ENCODE measurements around the gene SLCO1A2. TPM values are rescaled to one million over a fixed set of nuclear protein-coding genes. Genes with fewer than 3 reads are reported as not detected.

The SLCO1A2 gene
- total and polyA plus RNA-seq, 2 of the 8 experiments (the other 6 are each of a cell fraction or from before 2014, with no cell fraction given) = 2.9 to 5.1 TPM

DNA sequence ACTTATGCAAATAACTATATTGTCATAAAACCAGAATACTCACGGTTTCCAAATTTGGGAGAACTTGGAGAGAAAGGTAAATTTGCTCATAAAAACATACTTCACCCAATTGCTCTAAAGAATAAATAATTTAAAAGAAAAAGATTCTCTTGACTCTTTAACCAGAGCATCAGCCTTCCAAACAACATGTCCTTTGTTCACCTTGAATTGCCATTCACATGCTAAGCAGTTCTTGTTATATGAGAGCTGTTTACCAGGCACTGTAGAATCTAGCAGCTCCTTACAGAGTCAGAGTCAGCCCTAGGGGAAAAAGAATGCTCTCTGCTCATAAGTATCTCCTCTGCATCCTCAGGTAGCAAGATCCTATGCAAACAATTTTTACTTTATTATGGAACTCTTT is 10.2 kb downstream of the SLCO1A2 start:
- Histone ChIP-seq H3K79me1 (ENCODE audit: low read depth, low read length) (no peaks in the 10 kb centered on the region), H2BK120ac (replicated peaks; ENCODE audit: low read depth, low read length) (no peak overlapping the region), H2BK15ac (ENCODE audit: low read length) (no peak overlapping the region), H3K18ac (ENCODE audit: extremely low read depth, low read length) (no peak overlapping the region; the same call in 1 of the 2 replicates), H3K14ac (ENCODE audit: insufficient read length) (no peak overlapping the region), H3K4me1 (replicated peaks in 1 of 4; ENCODE audit: control insufficient read depth in 3 of 4, insufficient read depth in 4 of 4, low read length in 3 of 4) (peaks cover 0 to 9% (median 4%) of the 10 kb centered on the region in 4 experiments; a peak in 3 of 7 replicates), H3K23me2 (ENCODE audit: low read depth, low read length) (no peaks in the 10 kb centered on the region; the same call in 1 of the 2 replicates), H4K91ac (replicated peaks; ENCODE audit: insufficient read length, low read length) (no peak overlapping the region), H3K79me2 (ENCODE audit: control insufficient read depth in 1 of 2, insufficient read depth in 2 of 2, low read length in 2 of 2) (no peaks in the 10 kb centered on the region), H2BK12ac (ENCODE audit: low read depth, low read length) (no peak overlapping the region; the same call in 1 of the 2 replicates), H3K27me3 (replicated peaks in 1 of 4; ENCODE audit: control insufficient read depth in 3 of 4, extremely low read depth in 1 of 4, insufficient read depth in 3 of 4, low read length in 3 of 4) (no peaks in the 10 kb centered on the region), H4K5ac (ENCODE audit: insufficient read length, low read depth, low read length) (peak overlapping the region; percentile 75), H4K20me1 (replicated peaks in 1 of 2; ENCODE audit: control insufficient read depth in 1 of 2, insufficient read depth in 2 of 2, low read length in 2 of 2) (no peaks in the 10 kb centered on the region), H3K4me3 (ENCODE audit: extremely low read depth in 1 of 4, insufficient read depth in 2 of 4, low read depth in 3 of 4, low read length in 4 of 4) (peak overlapping the region in 1 of 4 experiments; percentile 25; a peak in 1 of 8 replicates), H2BK5ac (ENCODE audit: low read depth, low read length) (peak overlapping the region; percentile 90; the same call in 1 of the 2 replicates), H3K9ac (replicated peaks in 1 of 4; ENCODE audit: extremely low read depth in 1 of 4, low read depth in 3 of 4, low read length in 3 of 4) (no peak overlapping the region), H3K56ac (replicated peaks; ENCODE audit: insufficient read length, low read depth, low read length) (no peak overlapping the region), H4K8ac (ENCODE audit: extremely low read depth, insufficient read depth, low read length) (no peak overlapping the region), H3K9me3 (ENCODE audit: insufficient read depth in 2 of 2, low read depth in 1 of 2, low read length in 1 of 2) (peaks cover 35 to 42% of the 10 kb centered on the region in 2 experiments), H3K4me2 (ENCODE audit: insufficient read depth in 1 of 2, low read depth in 2 of 2, low read length in 2 of 2) (peak overlapping the region; percentile 41 to 46; a peak in 3 of 4 replicates), H2AK5ac (ENCODE audit: low read depth, low read length) (no peak overlapping the region), H3K23ac (ENCODE audit: insufficient read length) (no peak overlapping the region), H3K4ac (replicated peaks; ENCODE audit: insufficient read length, low read depth, low read length) (no peak overlapping the region), H3K27ac (ENCODE audit: low read depth, low read length) (peak overlapping the region; percentile 50; the same call in 1 of the 2 replicates), H3K36me3 (ENCODE audit: control insufficient read depth in 2 of 4, insufficient read depth in 4 of 4, low read length in 3 of 4) (peaks cover 0 to 21% (median 0%) of the 10 kb centered on the region in 4 experiments; a peak in 2 of 8 replicates), H2AFZ (ENCODE audit: low read length) (no peak overlapping the region), H2BK20ac (ENCODE audit: low read length) (no peak overlapping the region)
- POLR2A ChIA-PET (ENCODE audit: partially characterized antibody) = interaction anchor here (0.6 to 2.0 kb wide), 6 partner anchors 10 to 113 kb away, joined by 3 to 7 read pairs (median 3); partner anchors contain the start of genes PYROXD1 and SLCO1A2
- peak in 1 of 2 experiments; percentile 21 for DNase-seq (ENCODE audit: low read depth in 1 of 2, low spot score in 2 of 2)
- 4% methylated on average over 1 of the region's 1 CpG; no CpG with 5 or more reads in 1 of the 2 experiments for WGBS, 2 experiments (ENCODE audit: extremely low coverage in 1 of 2, insufficient coverage in 1 of 2, insufficient read length in 1 of 2, insufficient replicate concordance in 2 of 2, low coverage in 1 of 2, low lambda C conversion rate in 2 of 2, missing lambda C conversion rate in 1 of 2)
- FAIRE-seq = peak; percentile 96
- CTCF ChIA-PET (ENCODE audit: partially characterized antibody) = interaction anchor here (0.8 to 2.3 kb wide), 3 partner anchors 11 to 126 kb away, joined by 3 to 8 read pairs (median 7); partner anchors contain the start of gene PYROXD1
- TF ChIP-seq, protein P1, sequence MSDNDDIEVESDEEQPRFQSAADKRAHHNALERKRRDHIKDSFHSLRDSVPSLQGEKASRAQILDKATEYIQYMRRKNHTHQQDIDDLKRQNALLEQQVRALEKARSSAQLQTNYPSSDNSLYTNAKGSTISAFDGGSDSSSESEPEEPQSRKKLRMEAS (IDR thresholded peaks at IDR 0.05) = no peak
- TF ChIP-seq KDM5A (IDR thresholded peaks at IDR 0.05; ENCODE audit: low read length) = no peak
- TF ChIP-seq SUZ12 (IDR thresholded peaks at IDR 0.05; ENCODE audit: low read length) = no peak

Measured in H1 (cell line).